Progenitor cell of endocrine pancreas (in vitro differentiated cells): ENCODE measurements around the gene CFAP100. TPM values are rescaled to one million over a fixed set of nuclear protein-coding genes. Genes with fewer than 3 reads are reported as not detected.
A peak's percentile ranks its signal among the peaks of the same experiment; 100 is the strongest.

Source experiments
- DNase-seq: peaks from one replicate; pipeline ENCODE4 v3.0.0; 2021; ENCODE audit warnings: low spot score; ENCODE audit not compliant: unreplicated experiment
- H3K27ac Mint-ChIP-seq: 2 replicates; pipeline ENCODE4 v1.8.0; 2021; ENCODE audit warnings: mild to moderate bottlenecking, moderate library complexity, mixed read lengths
- H3K27me3 Mint-ChIP-seq: 2 replicates; pipeline ENCODE4 v1.8.0; 2021; ENCODE audit warnings: mixed read lengths
- H3K36me3 Mint-ChIP-seq: 2 replicates; pipeline ENCODE4 v1.8.0; 2022; ENCODE audit warnings: mixed read lengths; ENCODE audit not compliant: insufficient read depth
- H3K4me1 Mint-ChIP-seq: 2 replicates; pipeline ENCODE4 v1.8.0; 2021; ENCODE audit warnings: low read depth, mixed read lengths
- H3K4me3 Mint-ChIP-seq: 2 replicates; pipeline ENCODE4 v1.8.0; 2021; ENCODE audit warnings: low read depth, mild to moderate bottlenecking, moderate library complexity, mixed read lengths
- H3K9me3 Mint-ChIP-seq: 2 replicates; pipeline ENCODE4 v1.8.0; 2021; ENCODE audit warnings: low read depth, mixed read lengths
- total RNA-seq: library from RNA; stranded (reverse); gene quantifications from 2 replicates; pipeline ENCODE4 v1.2.1, GENCODE V29; 2021
- TF ChIP-seq, protein P1 (sequence below): fragments of 200-600 bp; sonication (generic); IDR thresholded peaks from one replicate; pipeline ENCODE4 v1.5.0; 2021; ENCODE audit warnings: antibody characterized with exemption, mild to moderate bottlenecking; ENCODE audit not compliant: unreplicated experiment

Gene CFAP100
- total RNA-seq, 1 donor from 2014 or later: 0.79 TPM

DNA sequence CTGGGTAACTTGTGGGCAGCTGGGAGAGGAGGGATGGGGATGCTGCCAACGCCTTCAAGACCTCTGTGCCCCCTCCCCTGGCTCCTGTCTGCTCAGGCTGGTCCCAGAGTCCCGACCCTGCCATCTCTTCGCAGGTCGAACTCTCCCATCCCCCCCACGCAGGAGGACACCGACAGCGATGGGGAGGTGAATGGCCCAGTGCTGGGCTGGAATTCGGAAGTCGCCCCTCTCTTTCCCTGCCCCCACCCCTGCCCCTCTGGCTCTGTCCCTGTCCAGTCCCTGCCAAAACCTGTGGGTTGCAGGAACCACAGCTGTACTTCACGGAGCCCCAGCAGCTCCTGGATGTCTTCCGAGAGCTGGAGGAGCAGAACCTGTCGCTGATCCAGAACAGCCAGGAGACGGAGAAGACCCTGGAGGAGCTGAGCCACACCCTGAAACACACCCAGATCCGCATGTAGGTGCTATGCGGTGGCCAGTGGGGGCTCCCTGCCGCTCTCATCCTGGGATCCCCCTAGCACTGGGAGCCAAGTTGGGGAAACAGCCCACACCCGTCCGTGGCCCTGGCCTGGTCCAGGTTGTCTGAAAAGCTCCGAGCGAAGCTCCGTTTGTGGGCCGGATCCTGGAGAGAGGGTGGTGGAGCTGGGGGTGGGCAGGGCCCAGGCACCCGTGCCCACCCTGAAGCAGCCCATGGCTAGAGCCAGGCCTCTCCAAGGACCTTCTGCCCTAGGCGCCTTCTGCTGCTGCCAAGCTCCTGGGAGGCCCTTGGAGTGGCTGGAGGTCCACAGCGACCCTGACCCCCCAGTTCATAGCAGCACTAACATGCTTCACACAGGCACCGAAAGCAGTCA, 28.7 kb downstream of the CFAP100 start:
- no peaks in the 10 kb centered on the region for H3K27me3 Mint-ChIP-seq
- peaks cover 2% of the 10 kb centered on the region for H3K4me1 Mint-ChIP-seq
- TF ChIP-seq, protein P1, sequence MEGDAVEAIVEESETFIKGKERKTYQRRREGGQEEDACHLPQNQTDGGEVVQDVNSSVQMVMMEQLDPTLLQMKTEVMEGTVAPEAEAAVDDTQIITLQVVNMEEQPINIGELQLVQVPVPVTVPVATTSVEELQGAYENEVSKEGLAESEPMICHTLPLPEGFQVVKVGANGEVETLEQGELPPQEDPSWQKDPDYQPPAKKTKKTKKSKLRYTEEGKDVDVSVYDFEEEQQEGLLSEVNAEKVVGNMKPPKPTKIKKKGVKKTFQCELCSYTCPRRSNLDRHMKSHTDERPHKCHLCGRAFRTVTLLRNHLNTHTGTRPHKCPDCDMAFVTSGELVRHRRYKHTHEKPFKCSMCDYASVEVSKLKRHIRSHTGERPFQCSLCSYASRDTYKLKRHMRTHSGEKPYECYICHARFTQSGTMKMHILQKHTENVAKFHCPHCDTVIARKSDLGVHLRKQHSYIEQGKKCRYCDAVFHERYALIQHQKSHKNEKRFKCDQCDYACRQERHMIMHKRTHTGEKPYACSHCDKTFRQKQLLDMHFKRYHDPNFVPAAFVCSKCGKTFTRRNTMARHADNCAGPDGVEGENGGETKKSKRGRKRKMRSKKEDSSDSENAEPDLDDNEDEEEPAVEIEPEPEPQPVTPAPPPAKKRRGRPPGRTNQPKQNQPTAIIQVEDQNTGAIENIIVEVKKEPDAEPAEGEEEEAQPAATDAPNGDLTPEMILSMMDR: no peak
- peaks cover 12% of the 10 kb centered on the region for H3K9me3 Mint-ChIP-seq
- H3K4me3 Mint-ChIP-seq: no peak overlapping the region
- no peak overlapping the region for H3K27ac Mint-ChIP-seq
- H3K36me3 Mint-ChIP-seq: peaks cover 8% of the 10 kb centered on the region
- DNase-seq: no peak

DNA sequence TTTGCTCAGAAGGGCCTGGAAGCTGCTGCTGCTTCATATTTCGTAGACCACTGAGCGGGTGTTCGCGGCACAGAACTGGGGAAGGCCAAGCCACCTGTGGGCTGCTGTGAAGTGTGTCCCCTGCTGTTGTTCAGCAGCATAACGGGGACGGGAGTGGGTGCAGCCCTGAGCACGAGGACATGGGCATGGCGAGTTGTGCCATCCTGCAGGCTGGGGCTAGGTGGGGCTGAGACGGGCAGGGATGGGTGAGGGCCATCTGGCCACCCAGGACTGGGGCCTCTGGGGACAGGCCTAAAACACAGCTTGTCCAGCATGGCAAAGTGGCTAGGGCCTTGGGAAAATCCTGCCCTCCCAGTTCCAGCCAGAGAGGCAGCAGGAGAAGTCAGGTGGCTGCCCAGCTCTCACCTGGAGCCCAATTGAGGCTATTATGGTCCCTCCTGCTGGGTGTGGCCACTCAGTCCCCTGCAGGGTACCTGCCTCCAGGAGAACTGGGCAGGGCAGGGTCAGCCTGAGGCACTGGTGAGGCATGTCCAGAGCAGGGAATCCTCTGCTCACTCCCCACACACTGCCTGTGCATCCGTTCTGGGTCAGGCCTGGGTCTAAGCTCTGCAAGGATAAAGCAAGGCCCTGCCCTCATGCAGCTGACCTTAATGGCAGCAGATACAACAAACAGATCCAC, 29.5 kb downstream of the CFAP100 start:
- TF ChIP-seq, protein P1: no peak
- DNase-seq: no peak

DNA sequence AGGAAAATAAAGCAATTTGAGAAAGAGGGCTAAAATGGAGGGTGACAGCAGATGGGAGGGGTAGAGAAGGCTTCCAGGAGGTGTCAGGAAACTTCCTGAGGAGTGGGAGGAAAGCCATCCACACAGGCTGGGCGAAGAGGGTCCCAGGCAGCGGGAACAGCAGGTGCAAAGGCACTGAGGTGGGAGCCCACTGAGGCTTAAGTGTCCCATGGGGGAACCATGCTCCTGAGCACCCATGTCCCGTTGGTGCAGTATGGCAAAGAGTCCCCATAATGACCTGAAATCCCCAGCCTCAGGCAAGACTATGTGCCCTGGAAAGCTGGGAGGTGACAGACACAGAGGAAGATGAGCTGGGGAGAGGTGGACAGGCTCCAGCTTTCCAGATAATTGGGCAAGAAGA, 30.0 kb downstream of the CFAP100 start:
- H3K27ac Mint-ChIP-seq: peak overlapping the region; percentile 41
- peaks cover 2% of the 10 kb centered on the region for H3K4me1 Mint-ChIP-seq
- no peak overlapping the region for H3K4me3 Mint-ChIP-seq
- H3K9me3 Mint-ChIP-seq: peaks cover 12% of the 10 kb centered on the region
- TF ChIP-seq, protein P1: no peak
- H3K36me3 Mint-ChIP-seq: peaks cover 8% of the 10 kb centered on the region
- no peak for DNase-seq
- H3K27me3 Mint-ChIP-seq: no peaks in the 10 kb centered on the region

More for the DNA sequence above, 29.5 kb downstream of the CFAP100 start:
- Mint-ChIP-seq H3K27ac (peak overlapping the region; percentile 41), H3K36me3 (peaks cover 8% of the 10 kb centered on the region), H3K4me1 (peaks cover 2% of the 10 kb centered on the region), H3K4me3 (no peak overlapping the region), H3K27me3 (no peaks in the 10 kb centered on the region), H3K9me3 (peaks cover 12% of the 10 kb centered on the region)

DNA sequence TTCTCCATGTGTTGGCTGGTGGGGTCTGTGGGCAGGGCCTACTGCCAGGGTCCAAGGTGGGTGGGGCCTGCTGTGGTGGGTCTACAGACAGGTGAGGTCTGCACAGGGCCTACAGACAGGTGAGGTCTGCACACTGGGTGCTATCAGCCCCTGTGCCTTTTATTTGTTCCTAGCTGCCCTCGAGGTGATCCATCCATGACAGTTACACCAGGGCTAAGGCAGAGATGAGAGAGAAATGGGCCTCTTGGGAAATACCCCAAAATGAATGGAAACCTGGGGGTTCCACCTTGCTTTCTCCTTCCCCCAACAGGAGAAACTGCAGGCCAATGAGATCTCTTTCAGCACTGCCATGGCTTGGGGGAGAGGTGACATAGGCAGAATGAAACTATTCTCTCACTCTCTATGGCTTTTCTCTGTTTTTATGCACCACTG, 36.4 kb downstream of the CFAP100 start:
- Mint-ChIP-seq H3K4me1 (no peaks in the 10 kb centered on the region), H3K4me3 (no peak overlapping the region), H3K27me3 (no peaks in the 10 kb centered on the region), H3K9me3 (peaks cover 5% of the 10 kb centered on the region), H3K27ac (no peak overlapping the region), H3K36me3 (peaks cover 3% of the 10 kb centered on the region)
- TF ChIP-seq, protein P1: no peak
- DNase-seq: no peak

DNA sequence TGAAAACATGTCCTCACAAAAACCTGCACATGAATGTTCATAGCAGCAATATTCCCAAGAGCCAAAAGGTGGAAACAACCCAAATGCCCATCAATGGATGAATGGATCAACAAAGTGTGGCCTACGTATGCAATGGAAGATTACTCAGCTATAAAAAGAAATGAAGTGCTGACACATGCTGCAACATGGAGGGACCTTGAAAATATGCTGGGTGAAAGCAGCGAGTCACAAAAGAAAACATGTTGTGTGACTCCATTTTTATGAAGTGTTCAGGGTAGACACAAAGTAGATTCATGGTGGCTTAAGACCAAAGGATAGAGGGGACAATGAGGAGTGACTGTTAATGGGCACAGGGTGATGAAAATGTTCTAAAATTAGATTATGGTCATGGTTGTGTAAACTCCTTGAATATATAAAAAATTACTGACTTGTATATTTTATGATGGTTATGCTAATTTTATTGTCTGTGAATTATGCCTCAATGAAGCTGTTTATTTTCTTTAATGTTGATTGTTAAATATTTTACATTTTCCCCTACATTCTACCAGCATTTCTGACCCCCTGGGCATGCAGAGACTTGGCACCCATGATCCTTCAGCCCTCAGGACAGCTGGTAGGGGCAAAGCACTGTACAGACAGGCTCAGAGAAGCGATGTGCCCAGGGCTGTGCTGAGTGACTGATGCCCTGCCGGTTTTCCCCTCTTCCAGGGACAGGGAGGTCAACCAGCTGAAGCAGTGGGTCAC, 37.8 kb downstream of the CFAP100 start:
- no peak overlapping the region for H3K4me3 Mint-ChIP-seq
- no peaks in the 10 kb centered on the region for H3K4me1 Mint-ChIP-seq
- H3K36me3 Mint-ChIP-seq: peaks cover 2% of the 10 kb centered on the region
- TF ChIP-seq, protein P1: no peak
- H3K27ac Mint-ChIP-seq: no peak overlapping the region
- DNase-seq: no peak
- H3K27me3 Mint-ChIP-seq: no peaks in the 10 kb centered on the region
- no peaks in the 10 kb centered on the region for H3K9me3 Mint-ChIP-seq
